GM13977 (cell line): ENCODE measurements around the gene SUPT3H.

Source experiments
- DNase-seq: peaks from one replicate; pipeline ENCODE4 v3.0.0; 2012; ENCODE audit warnings: low spot score
- CTCF ChIP-seq: IDR thresholded peaks from 2 replicates; pipeline ENCODE4 v1.5.1; 2012; ENCODE audit warnings: mild to moderate bottlenecking, control low read depth; ENCODE audit not compliant: insufficient read depth; ENCODE audit errors: extremely low read depth, missing control alignments
- in situ Hi-C: fragments of 300-500 bp; cut with MboI; formaldehyde crosslinking; loops from one replicate; pipeline ENCODE4 v1.12.0; 2022; ENCODE audit warnings: low sequenced_read_pairs, low pct_unique_long_range_greater_than_20kb, mixed read lengths, inconsistent platforms; ENCODE audit not compliant: unreplicated experiment

The SUPT3H gene

GRCh38 chr6:44969446-44970185, 408.1 kb downstream of the SUPT3H start:
- TF ChIP-seq CTCF: no peak
- no peak for DNase-seq
- in situ Hi-C loops: no loop called here

GRCh38 chr6:44967481-44967880, 410.3 kb downstream of the SUPT3H start:
- no peak for TF ChIP-seq CTCF
- in situ Hi-C loops: no loop called here
- DNase-seq: no peak

- no peak for TF ChIP-seq CTCF
- no peak for DNase-seq
- in situ Hi-C loops: no loop called here
Observed at GRCh38 chr6:44966449-44967092, 411.2 kb downstream of the SUPT3H start.

GRCh38 chr6:44965708-44966107, 412.0 kb downstream of the SUPT3H start:
- TF ChIP-seq CTCF: no peak
- in situ Hi-C loops: no loop called here
- no peak for DNase-seq

GRCh38 chr6:44960898-44961297, 416.8 kb downstream of the SUPT3H start:
- no peak for TF ChIP-seq CTCF
- no peak for DNase-seq
- in situ Hi-C loops: no loop called here

GRCh38 chr6:44959651-44960050, 418.1 kb downstream of the SUPT3H start:
- in situ Hi-C loops: no loop called here
- no peak for TF ChIP-seq CTCF
- DNase-seq: no peak
